CD4-positive, alpha-beta T cell treated with Interleukin-4 for 1 hour (primary cell): ENCODE data around the gene KIF24.
A peak's percentile ranks its signal among the peaks of the same experiment; 100 is the strongest.
"Not testable (repeated sequence)": the region's sequence is repeated elsewhere in the genome, so short reads cannot be mapped to it uniquely, and the experiment has no call there.

ENCODE experiments used
- DNase-seq, 2 donors: peaks; one replicate each; pipeline ENCODE4 v3.0.0-alpha.2; 2020 to 2022

KIF24 gene, protein sequence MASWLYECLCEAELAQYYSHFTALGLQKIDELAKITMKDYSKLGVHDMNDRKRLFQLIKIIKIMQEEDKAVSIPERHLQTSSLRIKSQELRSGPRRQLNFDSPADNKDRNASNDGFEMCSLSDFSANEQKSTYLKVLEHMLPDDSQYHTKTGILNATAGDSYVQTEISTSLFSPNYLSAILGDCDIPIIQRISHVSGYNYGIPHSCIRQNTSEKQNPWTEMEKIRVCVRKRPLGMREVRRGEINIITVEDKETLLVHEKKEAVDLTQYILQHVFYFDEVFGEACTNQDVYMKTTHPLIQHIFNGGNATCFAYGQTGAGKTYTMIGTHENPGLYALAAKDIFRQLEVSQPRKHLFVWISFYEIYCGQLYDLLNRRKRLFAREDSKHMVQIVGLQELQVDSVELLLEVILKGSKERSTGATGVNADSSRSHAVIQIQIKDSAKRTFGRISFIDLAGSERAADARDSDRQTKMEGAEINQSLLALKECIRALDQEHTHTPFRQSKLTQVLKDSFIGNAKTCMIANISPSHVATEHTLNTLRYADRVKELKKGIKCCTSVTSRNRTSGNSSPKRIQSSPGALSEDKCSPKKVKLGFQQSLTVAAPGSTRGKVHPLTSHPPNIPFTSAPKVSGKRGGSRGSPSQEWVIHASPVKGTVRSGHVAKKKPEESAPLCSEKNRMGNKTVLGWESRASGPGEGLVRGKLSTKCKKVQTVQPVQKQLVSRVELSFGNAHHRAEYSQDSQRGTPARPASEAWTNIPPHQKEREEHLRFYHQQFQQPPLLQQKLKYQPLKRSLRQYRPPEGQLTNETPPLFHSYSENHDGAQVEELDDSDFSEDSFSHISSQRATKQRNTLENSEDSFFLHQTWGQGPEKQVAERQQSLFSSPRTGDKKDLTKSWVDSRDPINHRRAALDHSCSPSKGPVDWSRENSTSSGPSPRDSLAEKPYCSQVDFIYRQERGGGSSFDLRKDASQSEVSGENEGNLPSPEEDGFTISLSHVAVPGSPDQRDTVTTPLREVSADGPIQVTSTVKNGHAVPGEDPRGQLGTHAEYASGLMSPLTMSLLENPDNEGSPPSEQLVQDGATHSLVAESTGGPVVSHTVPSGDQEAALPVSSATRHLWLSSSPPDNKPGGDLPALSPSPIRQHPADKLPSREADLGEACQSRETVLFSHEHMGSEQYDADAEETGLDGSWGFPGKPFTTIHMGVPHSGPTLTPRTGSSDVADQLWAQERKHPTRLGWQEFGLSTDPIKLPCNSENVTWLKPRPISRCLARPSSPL (N-terminal part only)

DNA sequence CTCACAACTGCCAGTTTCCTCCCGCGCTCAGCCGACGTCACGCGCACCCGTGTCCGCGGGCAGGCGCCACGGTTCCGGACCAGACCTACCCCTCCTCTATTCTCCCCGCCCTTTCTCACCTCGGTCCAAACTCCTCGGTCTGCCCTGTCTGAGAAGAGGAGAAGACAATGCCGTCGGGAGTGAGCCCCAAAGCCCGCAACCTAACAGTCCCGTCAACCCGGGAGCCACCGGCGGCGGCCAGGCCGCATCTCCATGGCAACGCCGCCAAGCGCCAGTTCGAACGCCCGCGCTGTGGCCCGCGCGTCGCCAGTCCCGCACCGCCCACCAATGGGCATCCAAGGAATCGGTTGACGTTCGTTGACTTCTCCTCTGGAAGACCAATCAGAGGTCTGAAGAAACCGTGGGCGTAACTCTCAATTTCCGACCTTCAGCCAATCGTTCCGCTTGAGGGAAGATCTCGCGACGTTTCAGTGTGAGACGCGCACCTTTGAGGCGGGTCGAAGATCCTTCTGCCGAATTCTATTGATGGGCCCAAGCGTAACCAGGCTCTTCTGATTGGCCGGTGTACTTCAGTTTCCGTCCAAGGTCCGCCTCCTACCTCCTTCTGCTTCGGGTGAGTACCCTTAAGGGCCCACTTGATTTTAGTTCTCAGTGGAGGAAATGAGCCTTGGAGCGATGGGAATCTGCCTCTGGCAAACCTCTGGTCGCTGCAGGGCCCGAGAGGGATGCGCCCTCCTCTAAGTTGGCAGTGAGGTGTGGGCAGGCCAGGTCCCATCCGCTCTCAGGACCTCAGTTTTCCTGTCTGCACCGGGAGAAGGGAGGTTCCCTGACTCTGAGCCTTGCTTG, at the start of gene KIF24, which contains the start of gene NUDT2:
KIF24 (minus strand) TSS at position 282 of the 846 bp plus-strand sequence. CDS start 17,922 bp downstream, outside the sequence.
NUDT2 (plus strand) TSS at position 583 of the 846 bp plus-strand sequence. CDS start 9,471 bp downstream, outside the sequence.
- peak; percentile 99 for DNase-seq

DNA sequence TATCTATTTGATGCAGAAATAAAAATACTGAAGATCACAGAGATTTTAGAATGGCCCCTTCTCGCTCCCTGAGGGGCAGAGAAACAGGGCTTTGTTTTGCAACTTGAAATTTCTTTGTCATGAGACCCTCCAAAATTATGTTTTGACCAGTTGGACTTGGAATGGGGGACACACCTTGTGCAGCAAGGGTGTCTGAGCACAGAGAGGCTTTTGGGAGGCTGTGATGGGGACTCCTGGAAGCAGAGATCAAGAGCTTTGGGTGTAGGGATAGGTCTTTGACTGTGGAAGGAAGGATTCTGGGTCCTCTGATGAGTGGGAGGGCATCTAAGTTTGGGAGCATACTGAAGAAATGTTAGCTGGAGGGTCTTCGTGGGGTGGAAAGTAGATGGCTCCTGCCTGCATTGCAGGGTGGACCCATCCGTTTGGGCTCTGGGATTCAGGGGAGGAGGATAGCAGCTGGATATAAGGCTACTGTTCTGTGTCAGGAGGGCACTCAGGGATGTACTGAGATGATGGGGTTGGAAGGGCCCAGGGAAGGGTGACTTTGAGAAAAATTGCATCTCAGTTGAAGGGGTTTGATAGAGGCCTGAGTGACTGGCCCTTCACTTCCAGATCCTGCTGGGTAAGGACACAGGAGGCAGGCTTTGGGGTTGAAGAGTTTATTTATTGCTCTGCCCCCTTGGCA, 49.5 kb upstream of the KIF24 start:
- no peak for DNase-seq

DNA sequence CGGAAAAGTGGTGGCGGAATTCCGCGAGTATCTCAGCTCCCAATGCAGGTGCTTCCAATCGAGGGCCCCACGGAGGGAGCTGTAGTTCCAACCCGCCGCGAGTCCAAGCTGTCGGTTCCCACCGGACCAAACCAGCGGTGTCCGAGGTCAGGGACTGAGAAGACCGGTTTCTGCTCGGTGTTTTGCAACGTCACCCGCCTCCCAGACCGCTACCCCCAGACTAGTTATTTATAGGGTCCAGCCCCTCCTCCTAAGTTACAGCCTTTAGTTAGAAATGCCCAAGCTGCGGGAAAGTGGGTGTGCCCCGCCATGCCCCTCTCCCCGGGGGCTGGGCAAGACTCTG, 48.3 kb upstream of the KIF24 start:
- no peak for DNase-seq

DNA sequence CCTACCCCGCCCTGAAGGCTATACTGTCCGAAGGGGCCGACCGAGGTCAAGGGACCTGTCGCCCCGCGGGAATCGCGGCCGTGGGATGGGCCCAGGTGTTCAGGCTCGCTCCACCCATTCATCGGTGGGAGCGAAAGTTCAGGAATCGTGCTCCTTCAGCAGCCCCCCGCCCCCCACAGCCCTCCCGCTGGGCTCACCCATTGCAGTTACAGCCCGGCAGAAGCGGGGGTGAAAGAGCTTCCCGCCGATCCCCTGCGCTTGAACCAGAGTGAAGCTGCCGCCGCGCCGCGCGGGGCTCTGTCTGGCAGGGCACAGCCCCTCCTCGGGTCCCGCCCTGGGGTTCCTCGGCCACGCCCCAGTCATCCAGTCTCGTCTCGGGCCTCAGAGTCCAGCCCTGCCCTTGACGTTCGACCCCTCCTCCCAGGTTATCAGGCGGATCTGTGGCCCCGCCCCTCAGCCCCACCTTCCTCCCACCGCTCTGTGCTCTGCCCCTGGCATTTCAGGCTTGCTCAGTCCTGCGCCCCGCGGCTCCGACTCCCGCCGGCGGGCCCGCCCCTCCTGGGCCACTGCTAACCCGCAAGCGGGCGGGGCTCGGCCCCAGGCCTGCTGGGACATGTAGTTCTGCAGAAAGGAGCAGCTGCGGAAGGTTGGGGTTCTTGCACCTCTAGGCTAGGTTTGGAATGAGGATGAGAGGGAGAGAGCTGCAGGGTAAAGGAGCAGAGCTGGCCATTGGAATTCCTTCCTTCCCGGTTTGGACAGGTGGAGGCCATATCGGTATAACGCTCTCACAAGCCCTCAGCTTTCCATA, 47.7 kb upstream of the KIF24 start, which contains the start of gene MYORG:
MYORG (minus strand) TSS at position 303 of the 808 bp plus-strand sequence. CDS start 3,955 bp downstream, outside the sequence.
- DNase-seq = peak; percentile 98

DNA sequence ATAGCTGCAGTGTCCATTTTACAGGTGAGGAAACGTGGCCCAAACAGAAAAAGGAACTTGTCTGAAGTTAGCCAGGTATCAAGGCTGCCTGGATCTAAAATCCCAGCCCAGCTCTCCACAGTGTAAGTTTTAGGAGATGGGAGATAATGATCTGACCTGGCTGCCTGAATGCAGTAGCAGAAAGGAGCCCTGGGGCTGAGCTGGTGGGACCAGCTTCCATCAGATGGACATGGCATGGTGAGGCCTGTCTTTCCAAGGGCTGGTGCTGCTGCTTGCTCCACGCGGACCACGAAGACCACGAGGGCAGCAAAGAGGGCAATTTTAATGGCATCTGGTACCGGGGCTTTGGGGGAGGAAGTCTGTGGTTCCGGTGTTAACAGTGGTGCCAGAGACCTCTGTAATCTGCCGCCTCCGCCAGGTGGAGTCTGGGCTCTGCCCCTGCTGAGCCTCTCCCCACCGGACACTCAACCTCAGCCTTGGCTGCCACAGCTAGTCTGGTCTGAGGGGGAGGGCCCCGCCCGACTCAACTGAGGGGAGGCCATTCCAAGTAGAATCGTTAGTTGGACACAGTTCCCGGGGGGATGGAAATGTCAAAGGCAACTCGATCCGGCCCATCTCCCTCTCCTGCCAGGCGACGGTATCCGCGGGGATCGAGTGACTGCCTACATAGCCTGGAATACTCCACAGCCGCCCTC, 47.0 kb upstream of the KIF24 start:
- DNase-seq = peak; percentile 62 to 63

DNA sequence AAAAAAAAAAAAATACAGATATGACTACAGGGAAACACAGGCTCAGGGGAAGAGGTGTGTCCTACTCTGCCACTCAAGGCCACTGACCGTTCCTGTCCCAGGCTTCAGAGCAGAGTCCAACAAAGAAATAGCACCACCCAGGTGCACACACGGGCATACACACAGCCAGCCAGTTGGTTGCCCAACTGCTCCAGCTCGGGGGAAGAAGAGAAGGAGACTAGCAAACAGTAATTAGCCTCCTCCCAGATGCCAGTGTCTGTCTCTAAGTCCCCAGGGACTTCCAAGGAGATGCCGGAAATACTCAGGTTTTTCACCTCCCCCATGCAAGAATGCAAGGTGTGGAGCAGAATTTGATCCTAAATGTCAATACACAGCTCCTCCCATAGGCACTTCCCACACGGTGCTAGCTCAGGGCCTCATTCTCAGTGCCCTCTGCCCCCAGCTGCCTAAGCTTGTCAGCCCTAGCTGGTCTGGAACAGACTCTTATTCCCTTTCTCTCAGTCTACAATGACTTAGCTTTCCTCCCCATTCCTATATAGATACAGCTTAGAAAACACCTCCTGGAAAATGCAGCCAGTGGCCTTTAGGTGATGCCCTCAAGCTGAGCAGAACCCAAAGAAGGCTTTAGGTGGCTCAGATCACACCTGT, 46.0 kb upstream of the KIF24 start:
- no peak for DNase-seq

DNA sequence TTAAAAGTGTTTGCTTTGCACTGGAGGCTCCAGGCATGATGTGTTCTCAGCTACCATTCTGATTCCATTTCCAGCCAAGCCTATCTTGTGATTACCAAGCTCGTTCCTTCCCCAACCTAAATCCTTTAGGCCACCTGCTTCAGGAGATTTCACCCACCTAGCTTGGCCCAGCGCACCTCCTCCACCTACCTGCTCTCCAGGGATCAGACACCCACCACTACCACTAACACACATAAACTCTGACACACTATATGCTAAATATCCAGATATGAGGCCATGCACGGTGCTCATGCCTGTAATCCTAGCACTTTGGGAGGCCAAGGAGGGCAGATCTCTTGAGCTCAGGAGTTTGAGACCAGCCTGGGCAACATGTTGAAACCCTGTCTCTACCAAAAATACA, 45.3 kb upstream of the KIF24 start:
- no peak for DNase-seq

DNA sequence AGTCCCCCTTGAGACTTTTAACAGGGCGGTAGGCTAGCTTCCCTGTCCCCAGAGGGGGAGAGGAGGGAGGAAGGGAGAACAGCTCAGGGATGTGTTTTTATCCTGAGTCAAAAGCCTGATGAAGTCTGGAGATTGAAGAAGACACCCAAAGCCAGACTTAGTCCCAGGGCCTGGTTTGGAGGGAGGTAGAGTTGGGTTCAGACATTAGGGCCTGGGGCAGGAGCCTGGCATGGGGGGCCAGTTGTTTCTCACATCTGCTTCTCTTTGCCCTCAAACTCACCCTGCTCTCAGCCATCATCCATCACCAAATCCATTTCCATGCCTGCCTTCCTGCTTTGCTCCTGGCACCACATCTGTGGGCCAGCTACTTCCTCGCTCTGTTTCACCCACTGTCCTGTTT, 44.7 kb upstream of the KIF24 start:
- DNase-seq = no peak

DNA sequence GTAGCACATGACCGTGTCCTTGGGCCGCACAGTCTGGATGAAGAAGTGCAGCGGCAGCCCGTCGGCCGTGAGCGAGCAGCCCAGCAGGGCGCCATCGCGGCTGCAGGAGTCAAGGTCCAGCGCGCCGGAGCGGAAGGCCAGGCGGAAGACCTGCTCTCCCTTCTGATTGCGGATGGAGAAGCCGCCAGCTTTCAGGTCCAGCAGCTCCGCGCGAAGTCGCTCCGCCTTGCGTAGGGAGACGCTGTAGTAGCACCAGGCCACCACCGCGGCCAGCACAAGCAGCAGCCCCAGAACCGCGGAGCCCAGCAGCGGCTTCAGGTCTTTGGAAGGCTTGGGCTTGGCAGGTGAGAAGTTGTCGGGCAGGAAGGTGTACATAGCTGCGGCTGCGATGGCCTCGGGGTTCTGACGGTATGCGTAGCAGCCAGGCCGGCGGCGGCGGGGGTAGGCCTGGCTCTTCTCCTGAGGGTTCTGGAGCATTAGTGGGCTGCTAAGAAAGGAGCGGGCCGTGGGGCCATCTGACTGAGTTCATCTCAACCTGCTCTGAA, 43.5 kb upstream of the KIF24 start:
- DNase-seq = no peak

DNA sequence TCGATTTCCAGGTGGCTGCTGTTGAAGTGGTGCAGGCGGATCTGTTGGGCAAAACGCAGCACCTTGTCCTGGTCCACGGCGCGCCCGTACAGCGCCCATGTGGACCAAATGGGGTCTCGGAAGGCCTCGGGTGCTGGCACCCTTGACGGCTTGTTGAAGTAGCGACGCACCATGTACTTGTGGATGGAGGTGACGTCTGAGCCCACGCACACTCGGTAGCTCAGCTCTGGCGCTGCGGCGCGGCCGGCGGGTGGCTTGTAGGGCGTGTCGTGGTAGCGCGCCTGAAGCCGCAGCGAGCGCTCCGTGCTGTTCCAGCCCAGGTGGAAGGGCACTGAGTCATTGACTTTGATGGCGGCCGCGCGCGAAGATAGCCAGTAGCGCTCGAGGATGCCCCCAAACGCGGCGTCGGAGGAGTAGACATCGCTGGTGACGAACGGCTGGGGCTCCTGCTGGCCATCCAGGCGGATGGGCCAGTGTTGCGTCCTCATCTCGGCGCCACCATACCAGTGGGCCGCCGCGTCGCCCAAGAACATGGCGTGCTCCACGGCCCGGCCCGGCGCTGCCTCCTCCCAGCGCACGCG, 42.9 kb upstream of the KIF24 start:
- no peak for DNase-seq

DNA sequence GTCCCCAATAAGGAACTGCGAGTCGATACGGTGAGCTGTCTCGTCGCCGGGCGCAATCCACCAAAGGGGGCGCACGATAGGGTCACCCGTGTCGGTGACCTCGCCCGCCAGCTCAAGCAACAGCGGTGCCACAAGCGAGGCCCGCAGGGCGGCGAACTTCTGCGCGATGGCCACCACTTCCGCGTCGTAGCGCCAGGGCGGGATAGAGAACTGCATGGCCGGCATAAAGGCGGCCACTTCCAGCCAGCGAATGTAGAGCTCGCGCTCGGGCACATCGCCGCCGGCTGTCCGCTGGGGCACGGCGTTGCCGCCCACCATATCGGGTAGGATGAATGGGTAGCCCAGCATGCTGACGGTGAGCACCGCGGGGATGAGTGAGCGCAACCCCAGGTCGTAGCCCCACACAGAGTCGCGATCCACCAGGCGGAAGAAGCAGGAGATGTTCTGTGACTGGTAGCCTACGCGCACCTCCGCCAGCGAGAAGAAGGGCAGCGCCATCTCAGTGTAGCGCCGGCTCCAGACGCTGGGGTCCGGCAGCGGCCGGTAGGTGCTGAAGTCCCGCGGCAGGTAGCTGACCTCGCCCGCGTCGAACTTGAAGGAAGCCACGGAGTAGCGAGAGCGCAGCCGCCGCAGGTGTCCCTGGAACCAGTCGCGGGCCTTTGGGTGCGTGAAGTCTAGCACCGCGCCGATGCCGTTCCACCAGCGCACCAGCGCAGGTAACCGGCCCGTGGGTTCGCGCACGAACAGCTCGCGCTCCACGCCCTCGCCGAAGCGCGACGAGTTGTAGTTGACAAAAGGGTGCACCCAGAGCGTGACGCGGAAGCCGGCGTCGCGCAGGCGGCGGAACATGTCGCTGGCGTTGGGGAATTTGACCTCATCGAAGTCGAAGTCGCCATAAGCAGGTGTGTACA, 42.2 kb upstream of the KIF24 start:
- peak; percentile 28 to 36 for DNase-seq

DNA sequence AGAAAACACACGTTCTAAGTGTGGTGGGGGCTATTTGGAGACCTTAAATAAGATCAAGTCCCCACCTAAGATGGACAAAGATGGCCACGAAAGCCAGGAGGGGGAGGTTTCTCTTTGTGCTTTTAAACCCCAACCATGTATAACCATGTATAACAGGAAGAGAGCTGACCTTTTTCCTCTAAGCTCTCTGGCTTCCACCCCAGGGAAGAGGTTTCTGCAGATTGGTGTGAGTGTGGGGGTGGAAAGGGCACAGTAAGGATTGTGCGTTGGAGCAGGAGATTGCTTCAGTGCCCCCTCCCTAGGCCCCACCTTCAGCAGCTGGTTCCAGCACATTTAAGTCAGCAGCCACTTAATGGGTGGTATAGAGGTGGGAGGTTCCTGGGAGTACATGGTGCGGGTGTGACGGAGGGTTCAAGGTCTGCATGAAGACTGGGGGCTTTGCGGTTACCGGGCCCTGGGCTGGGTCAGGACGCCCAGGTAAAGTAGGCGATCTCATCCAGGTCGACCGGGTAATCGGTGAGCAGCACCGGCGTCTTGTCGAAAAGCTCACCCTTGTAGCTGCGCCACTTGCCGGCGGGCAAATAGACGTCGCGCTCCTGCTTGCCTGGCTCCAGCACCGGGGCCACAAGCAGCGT, 41.4 kb upstream of the KIF24 start:
- no peak for DNase-seq

DNA sequence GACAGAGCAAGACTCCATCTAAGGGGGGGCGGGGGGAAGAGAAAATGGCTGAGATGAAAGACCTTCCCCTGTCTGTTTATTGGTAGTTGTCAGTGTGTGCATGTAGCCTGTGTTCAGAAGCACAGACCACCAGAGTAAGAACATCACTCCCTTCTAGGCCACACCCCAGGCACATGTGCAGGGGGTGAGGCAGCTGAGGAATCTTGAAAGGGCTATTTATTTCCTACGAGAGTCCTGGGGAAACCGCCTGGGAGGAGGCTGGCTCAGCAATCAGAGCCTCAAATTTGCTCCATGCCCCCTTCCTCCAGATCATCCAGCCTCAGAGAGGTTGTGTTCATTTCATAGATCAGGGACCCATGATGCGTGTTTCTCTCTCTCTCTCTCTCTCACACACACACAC, 40.6 kb upstream of the KIF24 start:
- DNase-seq = no peak

DNA sequence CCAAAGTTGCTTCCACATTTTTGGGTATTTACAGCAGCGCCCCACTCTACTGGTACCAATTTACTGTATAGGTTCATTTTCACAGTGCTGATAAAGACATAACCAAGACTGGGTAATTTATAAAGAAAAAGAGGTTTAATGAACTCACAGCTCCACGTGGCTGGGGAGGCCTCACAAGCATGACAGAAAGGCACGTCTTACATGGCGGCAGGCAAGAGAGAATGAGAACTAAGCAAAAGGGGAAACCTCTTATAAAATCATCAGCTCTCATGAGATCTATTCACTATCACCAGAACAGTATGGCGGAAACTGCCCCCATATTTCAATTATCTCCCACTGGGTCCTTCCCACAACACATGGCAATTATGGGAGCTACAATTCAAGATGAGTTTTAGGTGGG, 39.7 kb upstream of the KIF24 start:
- not testable (repeated sequence) for DNase-seq

DNA sequence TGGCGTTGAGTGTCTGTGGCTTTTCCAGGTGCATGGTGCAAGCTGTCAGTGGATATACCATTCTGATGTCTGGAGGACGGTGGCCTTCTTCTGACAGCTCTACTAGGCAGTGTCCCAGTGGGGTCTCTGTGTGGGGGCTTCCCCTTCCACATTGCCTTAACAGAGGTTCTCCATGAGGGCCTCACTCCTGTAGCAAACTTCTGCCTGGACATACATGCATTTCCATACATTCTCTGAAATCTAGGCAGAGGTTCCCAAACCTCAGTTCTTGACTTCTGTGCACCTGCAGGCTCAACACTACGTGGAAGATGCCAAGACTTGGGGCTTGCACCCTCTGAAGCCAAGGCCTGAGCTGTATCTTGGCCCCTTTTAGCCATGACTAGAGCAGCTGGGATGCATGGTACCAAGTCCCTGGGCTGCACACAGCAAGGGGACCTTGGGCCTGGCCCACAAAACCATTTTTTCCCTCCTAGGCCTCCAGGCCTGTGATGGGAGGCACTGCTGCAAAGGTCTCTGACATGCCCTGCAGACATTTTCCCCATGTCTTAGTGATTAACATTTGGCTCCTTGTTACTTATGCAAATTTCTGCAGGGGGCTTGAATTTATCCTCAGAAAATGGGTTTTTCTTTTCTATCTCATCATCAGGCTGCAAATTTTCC, 38.8 kb upstream of the KIF24 start:
- not testable (repeated sequence) for DNase-seq

DNA sequence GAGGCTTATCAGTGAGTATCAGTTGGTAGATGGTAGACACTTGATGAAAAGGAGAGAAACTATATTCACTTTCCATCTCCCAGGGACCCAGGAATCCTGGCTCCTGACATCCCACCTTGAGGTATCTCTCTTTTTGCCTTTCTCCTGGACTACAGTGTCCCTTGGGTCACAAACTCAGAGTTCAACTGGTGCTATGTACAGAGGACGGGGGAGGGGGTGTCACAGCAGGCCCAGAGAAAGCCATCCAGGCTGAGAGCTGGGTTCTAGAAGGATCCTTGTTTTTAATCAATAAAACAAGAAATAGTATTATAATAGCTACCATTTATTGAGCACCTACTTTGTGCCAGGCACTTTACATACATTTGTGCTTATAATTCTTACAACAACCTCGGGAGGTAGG, 37.3 kb upstream of the KIF24 start:
- DNase-seq = no peak
